DOHH2 (cell line): ENCODE data around the gene CLDN14.

Experiments
- H3F3A ChIP-seq: fragments of 200-600 bp; sonication (generic), shearing (Covaris generic); 2 replicates; pipeline ENCODE4 v1.6.0; 2016; ENCODE audit warnings: antibody characterized with exemption, mild to moderate bottlenecking; ENCODE audit not compliant: control insufficient read depth, insufficient read depth
- H3K27ac ChIP-seq: fragments of 200-600 bp; sonication (generic); 2 replicates; pipeline ENCODE4 v1.5.1; 2014; ENCODE audit warnings: low read depth, mild to moderate bottlenecking, low read length, moderate library complexity
- H3K27me3 ChIP-seq: fragments of 200-600 bp; sonication (generic); 2 replicates; pipeline ENCODE4 v1.6.1; 2014; ENCODE audit warnings: mild to moderate bottlenecking, low read length, mixed read lengths; ENCODE audit not compliant: control insufficient read depth
- H3K36me3 ChIP-seq: fragments of 200-600 bp; sonication (generic); 2 replicates; pipeline ENCODE4 v1.6.1; 2014; ENCODE audit warnings: mild to moderate bottlenecking, low read length, moderate library complexity, mixed read lengths; ENCODE audit not compliant: control insufficient read depth
- H3K4me1 ChIP-seq: fragments of 200-600 bp; sonication (generic); 2 replicates; pipeline ENCODE4 v1.6.1; 2014; ENCODE audit warnings: mild to moderate bottlenecking, low read length, mixed read lengths; ENCODE audit not compliant: control insufficient read depth
- H3K4me2 ChIP-seq: fragments of 200-600 bp; sonication (generic); 2 replicates; pipeline ENCODE4 v1.6.0; 2014; ENCODE audit warnings: mild to moderate bottlenecking, low read length, moderate library complexity
- H3K4me3 ChIP-seq: fragments of 200-600 bp; sonication (generic); 2 replicates; pipeline ENCODE4 v1.5.1; 2014; ENCODE audit warnings: mild to moderate bottlenecking, low read length, mixed read lengths
- H3K79me2 ChIP-seq: fragments of 200-600 bp; sonication (generic); 2 replicates; pipeline ENCODE4 v1.6.1; 2014; ENCODE audit warnings: mild to moderate bottlenecking, low read length, mixed read lengths; ENCODE audit not compliant: control insufficient read depth
- H3K9me2 ChIP-seq: fragments of 200-600 bp; sonication (generic); replicated peaks from 2 replicates; pipeline ENCODE4 v1.6.1; 2014; ENCODE audit warnings: mild to moderate bottlenecking, low read length, mixed read lengths; ENCODE audit not compliant: control insufficient read depth
- H3K9me3 ChIP-seq: fragments of 200-600 bp; sonication (generic); 2 replicates; pipeline ENCODE4 v1.6.1; 2014; ENCODE audit warnings: antibody characterized with exemption, low read length, mixed read lengths; ENCODE audit not compliant: control insufficient read depth, insufficient read depth
- H4K20me1 ChIP-seq: fragments of 200-600 bp; sonication (generic); 2 replicates; pipeline ENCODE4 v1.6.0; 2014; ENCODE audit warnings: low read depth, mild to moderate bottlenecking, antibody characterized with exemption, low read length, moderate library complexity; ENCODE audit not compliant: control insufficient read depth, insufficient read depth
- EZH2phosphoT487 ChIP-seq: fragments of 200-600 bp; sonication (generic); IDR thresholded peaks from 2 replicates; pipeline ENCODE4 v1.6.1; 2017; ENCODE audit warnings: borderline replicate concordance, mild to moderate bottlenecking, antibody characterized with exemption, low read length, moderate library complexity, mixed read lengths
- TF ChIP-seq, protein P1 (sequence below): fragments of 200-600 bp; sonication (generic); IDR thresholded peaks from one replicate; pipeline ENCODE4 v1.5.1; 2014; ENCODE audit warnings: antibody characterized with exemption, mild to moderate bottlenecking, low read depth, low read length; ENCODE audit not compliant: poor library complexity, severe bottlenecking

Gene CLDN14

DNA sequence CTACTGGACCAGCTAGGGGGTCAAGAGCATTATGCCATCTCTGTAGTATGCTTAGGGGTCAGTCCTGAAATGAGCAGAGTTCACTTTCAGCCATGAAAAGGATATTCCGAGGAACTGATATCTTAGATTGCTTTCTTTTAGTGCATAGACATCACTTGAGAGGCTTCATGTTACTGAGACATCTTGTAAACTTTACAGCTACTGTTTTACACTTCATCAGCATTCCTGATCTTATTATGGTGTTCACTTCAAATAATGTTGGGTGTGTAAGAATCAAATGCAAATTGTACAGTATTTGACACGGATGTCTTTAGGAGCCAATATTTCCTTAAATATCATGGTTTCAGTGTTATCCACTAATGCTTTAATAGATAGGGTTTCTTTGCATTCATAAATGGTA is 22.4 kb upstream of the CLDN14 start:
- no peak overlapping the region for H3K4me3 ChIP-seq
- TF ChIP-seq, protein P1, sequence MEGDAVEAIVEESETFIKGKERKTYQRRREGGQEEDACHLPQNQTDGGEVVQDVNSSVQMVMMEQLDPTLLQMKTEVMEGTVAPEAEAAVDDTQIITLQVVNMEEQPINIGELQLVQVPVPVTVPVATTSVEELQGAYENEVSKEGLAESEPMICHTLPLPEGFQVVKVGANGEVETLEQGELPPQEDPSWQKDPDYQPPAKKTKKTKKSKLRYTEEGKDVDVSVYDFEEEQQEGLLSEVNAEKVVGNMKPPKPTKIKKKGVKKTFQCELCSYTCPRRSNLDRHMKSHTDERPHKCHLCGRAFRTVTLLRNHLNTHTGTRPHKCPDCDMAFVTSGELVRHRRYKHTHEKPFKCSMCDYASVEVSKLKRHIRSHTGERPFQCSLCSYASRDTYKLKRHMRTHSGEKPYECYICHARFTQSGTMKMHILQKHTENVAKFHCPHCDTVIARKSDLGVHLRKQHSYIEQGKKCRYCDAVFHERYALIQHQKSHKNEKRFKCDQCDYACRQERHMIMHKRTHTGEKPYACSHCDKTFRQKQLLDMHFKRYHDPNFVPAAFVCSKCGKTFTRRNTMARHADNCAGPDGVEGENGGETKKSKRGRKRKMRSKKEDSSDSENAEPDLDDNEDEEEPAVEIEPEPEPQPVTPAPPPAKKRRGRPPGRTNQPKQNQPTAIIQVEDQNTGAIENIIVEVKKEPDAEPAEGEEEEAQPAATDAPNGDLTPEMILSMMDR, result no peak
- no peak for TF ChIP-seq EZH2phosphoT487
- peaks cover 9% of the 10 kb centered on the region for H3K27me3 ChIP-seq
- no peaks in the 10 kb centered on the region for H3K9me2 ChIP-seq
- no peaks in the 10 kb centered on the region for H3K79me2 ChIP-seq
- no peaks in the 10 kb centered on the region for H3K36me3 ChIP-seq
- H3K4me2 ChIP-seq, result no peak overlapping the region
- no peaks in the 10 kb centered on the region for H3K9me3 ChIP-seq
- H3K4me1 ChIP-seq, result no peaks in the 10 kb centered on the region
- H3K27ac ChIP-seq, result no peak overlapping the region
- no peaks in the 10 kb centered on the region for H3F3A ChIP-seq
- H4K20me1 ChIP-seq, result no peaks in the 10 kb centered on the region; the same call in 1 of the 2 replicates

DNA sequence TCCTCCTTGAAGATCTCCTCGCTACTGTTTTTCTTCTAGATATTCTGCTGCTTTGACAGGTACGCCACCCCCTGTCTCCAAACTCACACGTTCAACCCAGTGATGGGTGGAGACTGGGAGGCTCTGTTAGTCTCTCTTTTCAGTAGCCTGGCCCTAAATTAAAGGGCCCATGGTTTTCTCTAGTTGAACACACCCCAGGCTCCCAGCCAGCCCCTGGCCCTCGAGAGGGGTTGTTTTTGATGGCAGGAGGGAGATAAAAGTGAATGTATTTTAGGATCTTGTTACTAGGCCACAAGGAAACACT is 21.6 kb upstream of the CLDN14 start:
- Histone ChIP-seq H3K4me1 (no peaks in the 10 kb centered on the region), H3K79me2 (no peaks in the 10 kb centered on the region), H3K9me3 (no peaks in the 10 kb centered on the region), H3K4me3 (no peak overlapping the region), H3K4me2 (no peak overlapping the region), H3K27me3 (peaks cover 7% of the 10 kb centered on the region), H3K27ac (no peak overlapping the region), H3F3A (no peaks in the 10 kb centered on the region), H3K36me3 (no peaks in the 10 kb centered on the region), H4K20me1 (no peaks in the 10 kb centered on the region; the same call in 1 of the 2 replicates), H3K9me2 (no peaks in the 10 kb centered on the region)
- TF ChIP-seq, protein P1, result no peak
- no peak for TF ChIP-seq EZH2phosphoT487

DNA sequence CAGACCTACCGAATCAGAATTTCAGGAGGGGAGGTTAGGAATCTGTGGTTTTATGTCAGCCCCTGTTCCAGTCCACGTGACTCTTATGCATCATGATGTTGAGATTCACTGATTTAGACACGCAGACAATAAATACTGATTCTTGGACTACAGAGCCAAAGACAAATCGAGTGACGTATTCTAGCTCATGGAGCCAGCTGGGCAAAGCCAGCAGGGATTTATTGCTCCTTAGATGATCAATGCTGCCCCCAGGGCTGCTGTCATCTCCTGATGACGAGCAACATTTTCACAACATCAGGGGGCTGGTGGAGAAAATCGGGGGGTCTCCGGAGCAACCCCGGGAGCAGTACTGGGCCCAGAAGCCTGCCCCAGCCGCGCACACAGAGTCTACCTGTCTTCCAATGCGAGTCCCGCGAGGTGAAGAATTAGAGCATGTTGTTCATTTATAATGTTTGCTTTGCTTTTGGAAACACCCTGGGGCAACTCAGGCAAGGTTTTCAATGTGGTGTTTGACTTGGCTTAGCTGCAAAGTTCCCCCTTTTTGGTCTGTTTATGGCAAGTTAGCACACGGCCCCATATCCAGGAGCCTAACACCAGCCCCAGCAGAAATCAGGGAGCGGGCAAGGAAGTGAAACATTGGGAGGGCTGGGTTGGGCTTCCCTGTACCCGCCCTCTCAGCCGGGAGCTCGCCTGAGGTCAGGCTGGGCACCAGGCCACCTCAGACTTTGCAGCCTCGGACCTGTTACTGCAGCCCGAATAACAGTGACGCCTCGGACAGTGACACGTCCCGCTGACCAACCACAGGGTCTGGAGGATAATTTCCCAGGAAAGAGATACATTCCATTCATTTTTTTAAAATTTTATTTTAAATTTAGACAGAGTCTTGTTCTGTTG is 19.9 kb upstream of the CLDN14 start:
- Histone ChIP-seq H3K9me3 (peaks cover 4% of the 10 kb centered on the region; the same call in 1 of the 2 replicates), H3K27ac (no peak overlapping the region), H3K4me2 (no peak overlapping the region), H3K4me3 (no peak overlapping the region), H3K9me2 (no peaks in the 10 kb centered on the region), H3K4me1 (no peaks in the 10 kb centered on the region), H4K20me1 (no peaks in the 10 kb centered on the region; the same call in 1 of the 2 replicates), H3K36me3 (no peaks in the 10 kb centered on the region), H3K27me3 (peaks cover 5% of the 10 kb centered on the region), H3F3A (no peaks in the 10 kb centered on the region), H3K79me2 (no peaks in the 10 kb centered on the region)
- TF ChIP-seq, protein P1, result no peak
- TF ChIP-seq EZH2phosphoT487, result no peak
